ENCODE measurements around the gene PPP1R7.
"Not testable (repeated sequence)": the region's sequence is repeated elsewhere in the genome, so short reads cannot be mapped to it uniquely, and the experiment has no call there.

Gene PPP1R7

DNA sequence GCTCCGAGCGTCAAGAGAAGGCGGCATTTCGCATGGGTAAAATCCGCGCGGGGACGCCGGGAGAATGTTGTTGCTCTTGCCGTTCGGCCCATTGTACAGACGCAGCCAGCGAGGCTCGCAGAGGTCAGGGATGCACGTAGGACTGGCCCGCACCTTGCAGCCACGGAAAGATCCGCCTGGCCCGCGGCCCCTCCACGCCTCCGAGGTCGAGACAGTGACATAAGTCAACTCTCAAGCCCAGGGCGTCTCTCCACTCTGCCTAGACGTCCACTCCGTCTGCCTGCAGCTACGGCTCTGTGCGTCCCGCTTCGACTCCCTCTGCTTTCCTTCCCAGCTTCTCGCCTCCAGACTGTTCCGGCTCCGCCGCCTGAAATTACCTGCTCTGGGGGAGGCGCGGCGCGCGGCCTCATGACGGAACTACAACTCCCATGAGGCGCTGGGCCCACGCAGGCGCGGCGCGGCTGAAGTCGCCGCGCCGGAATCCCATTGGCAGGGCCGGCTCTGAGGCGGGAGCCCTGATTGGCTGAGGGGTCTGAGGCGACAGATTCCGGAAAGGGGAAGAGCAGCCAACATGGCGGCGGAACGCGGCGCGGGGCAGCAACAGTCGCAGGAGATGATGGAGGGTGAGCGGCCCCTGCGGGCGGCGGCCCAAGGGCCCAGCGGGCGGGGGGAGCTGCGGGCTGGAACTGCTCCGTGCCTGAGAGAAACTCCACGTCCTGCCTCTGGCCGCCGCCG lies at the start of gene PPP1R7:
PPP1R7 (plus strand) TSS at position 543 of the 735 bp plus-strand sequence; CDS start at position 572, 29 bp downstream.
- Histone ChIP-seq H3K27ac (peak within 1 kb of the TSS; percentile 67 to 86 (median 78); a peak in 21 of 22 replicates), H3K4me3 (peak within 1 kb of the TSS; percentile 81 to 99 (median 96))

GRCh38 chr2:241102239-241102803 lies 47.9 kb upstream of the PPP1R7 start, which contains the start of gene MTERF4:
TSS of gene MTERF4 (minus strand) at chr2:241102287. CDS start at chr2:241102273, 14 bp downstream.
- no peak for TF ChIP-seq Cebpa-rat (IDR thresholded peaks at IDR 0.05)
- Histone ChIP-seq H3K9me3 (replicated peaks in 1 of 11) (no peaks in the 10 kb centered on the region), H3K36me3 (peaks cover 32 to 47% (median 41%) of the 10 kb centered on the region in 11 experiments), H3K9ac (peak within 1 kb of the TSS; percentile 82 to 96 (median 93)), H3K4me2 (peak within 1 kb of the TSS; percentile 82 to 100 (median 94)), H3K4me3 (peak within 1 kb of the TSS; percentile 71 to 93 (median 84)), H3K27ac (peak within 1 kb of the TSS; percentile 81 to 93 (median 89)), H3K4me1 (peaks cover 27 to 52% (median 44%) of the 10 kb centered on the region in 10 experiments), H3K27me3 (no peaks in the 10 kb centered on the region), H4K20me1 (peaks cover 3 to 26% (median 13%) of the 10 kb centered on the region in 11 experiments; a peak in 9 of 22 replicates)

More for the DNA sequence above, at the start of gene PPP1R7:
- Histone ChIP-seq H3K4me2 (peak within 1 kb of the TSS; percentile 82 to 100 (median 97)), H3K36me3 (peaks cover 3 to 19% (median 12%) of the 10 kb centered on the region in 11 experiments; a peak in 16 of 22 replicates), H4K20me1 (peaks cover 0 to 36% (median 20%) of the 10 kb centered on the region in 11 experiments; a peak in 16 of 22 replicates), H3K9ac (peak within 1 kb of the TSS; percentile 85 to 93 (median 89)), H3K9me3 (replicated peaks in 1 of 11) (no peaks in the 10 kb centered on the region), H3K4me1 (peaks cover 33 to 49% (median 42%) of the 10 kb centered on the region in 10 experiments), H3K27me3 (no peaks in the 10 kb centered on the region)
- no peak for TF ChIP-seq Cebpa-rat (IDR thresholded peaks at IDR 0.05)

- Histone ChIP-seq H3K9me3 (replicated peaks in 1 of 11) (no peaks in the 10 kb centered on the region), H3K4me1 (peaks cover 30 to 61% (median 47%) of the 10 kb centered on the region in 10 experiments), H3K27ac (peak overlapping the region in 6 of 11 experiments; percentile 81 to 93 (median 90); a peak in 7 of 22 replicates), H3K27me3 (no peaks in the 10 kb centered on the region), H3K4me2 (peak overlapping the region; percentile 82 to 98 (median 92)), H3K9ac (peak overlapping the region; percentile 82 to 96 (median 93); a peak in 21 of 22 replicates), H3K4me3 (peak overlapping the region; percentile 71 to 93 (median 84)), H3K36me3 (peaks cover 24 to 47% (median 38%) of the 10 kb centered on the region in 11 experiments), H4K20me1 (peaks cover 0 to 18% (median 8%) of the 10 kb centered on the region in 11 experiments; a peak in 7 of 22 replicates)
- TF ChIP-seq Cebpa-rat (IDR thresholded peaks at IDR 0.05) = no peak
Measured at GRCh38 chr2:241103176-241103595, 47.1 kb upstream of the PPP1R7 start.

DNA sequence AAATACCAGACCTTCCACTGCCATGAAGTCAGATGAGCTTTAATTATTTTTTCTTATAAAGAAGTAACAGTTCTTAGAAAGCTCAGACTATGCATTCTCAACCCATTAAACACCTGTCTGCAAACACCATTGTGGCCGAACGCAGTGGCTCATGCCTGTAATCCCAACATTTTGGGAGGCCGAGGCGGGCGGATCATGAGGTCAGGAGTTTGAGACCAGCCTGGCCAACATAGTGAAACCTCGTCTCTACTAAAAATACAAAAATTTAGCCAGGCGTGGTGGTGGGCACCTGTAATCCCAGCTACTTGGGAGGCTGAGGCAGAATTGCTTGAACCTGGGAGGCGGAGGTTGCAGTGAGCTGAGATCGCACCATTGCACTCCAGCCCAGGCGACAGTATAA lies 45.7 kb upstream of the PPP1R7 start:
- Histone ChIP-seq H3K4me1 (peaks cover 41 to 74% (median 57%) of the 10 kb centered on the region in 10 experiments), H3K36me3 (peaks cover 10 to 37% (median 25%) of the 10 kb centered on the region in 11 experiments)
- not testable (repeated sequence) for H3K27ac ChIP-seq; H3K27me3 ChIP-seq; H3K9me3 ChIP-seq (replicated peaks in 1 of 11); H3K4me3 ChIP-seq; H3K4me2 ChIP-seq; H4K20me1 ChIP-seq; H3K9ac ChIP-seq

DNA sequence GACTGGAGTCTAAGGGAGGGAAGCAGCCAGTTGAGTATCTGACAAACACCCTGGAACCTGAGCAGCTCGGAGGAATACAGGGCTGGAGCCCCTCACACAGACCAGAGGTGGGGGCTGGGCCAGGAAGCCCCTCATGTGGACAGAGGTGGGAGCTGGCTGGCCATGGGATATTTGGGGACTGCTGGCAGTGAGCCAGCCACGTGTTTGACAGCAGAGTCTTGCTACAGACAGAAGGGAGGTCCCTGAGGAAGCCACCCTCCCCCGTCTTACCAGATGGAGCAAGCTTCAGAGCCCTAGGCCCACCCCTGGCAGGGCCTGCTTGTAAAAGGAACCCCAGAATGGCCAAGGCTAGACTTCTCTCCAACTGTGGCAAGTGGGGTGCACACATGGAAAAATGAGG lies 44.6 kb upstream of the PPP1R7 start:
- H3K36me3 ChIP-seq = peaks cover 0 to 27% (median 21%) of the 10 kb centered on the region in 11 experiments; a peak in 13 of 22 replicates
- peaks cover 0 to 2% (median 0%) of the 10 kb centered on the region in 11 experiments; a peak in 2 of 22 replicates for H4K20me1 ChIP-seq
- peak overlapping the region in 8 of 11 experiments; percentile 10 to 65 (median 54); a peak in 16 of 22 replicates for H3K4me2 ChIP-seq
- H3K4me3 ChIP-seq = no peak overlapping the region
- no peak for TF ChIP-seq Cebpa-rat (IDR thresholded peaks at IDR 0.05)
- peak overlapping the region in 4 of 11 experiments; percentile 10 to 52 (median 35); a peak in 4 of 22 replicates for H3K9ac ChIP-seq
- no peaks in the 10 kb centered on the region for H3K27me3 ChIP-seq
- H3K4me1 ChIP-seq = peaks cover 38 to 75% (median 59%) of the 10 kb centered on the region in 10 experiments
- H3K27ac ChIP-seq = peak overlapping the region in 4 of 11 experiments; percentile 39 to 60 (median 53); a peak in 8 of 22 replicates
- H3K9me3 ChIP-seq (replicated peaks in 1 of 11) = no peaks in the 10 kb centered on the region

DNA sequence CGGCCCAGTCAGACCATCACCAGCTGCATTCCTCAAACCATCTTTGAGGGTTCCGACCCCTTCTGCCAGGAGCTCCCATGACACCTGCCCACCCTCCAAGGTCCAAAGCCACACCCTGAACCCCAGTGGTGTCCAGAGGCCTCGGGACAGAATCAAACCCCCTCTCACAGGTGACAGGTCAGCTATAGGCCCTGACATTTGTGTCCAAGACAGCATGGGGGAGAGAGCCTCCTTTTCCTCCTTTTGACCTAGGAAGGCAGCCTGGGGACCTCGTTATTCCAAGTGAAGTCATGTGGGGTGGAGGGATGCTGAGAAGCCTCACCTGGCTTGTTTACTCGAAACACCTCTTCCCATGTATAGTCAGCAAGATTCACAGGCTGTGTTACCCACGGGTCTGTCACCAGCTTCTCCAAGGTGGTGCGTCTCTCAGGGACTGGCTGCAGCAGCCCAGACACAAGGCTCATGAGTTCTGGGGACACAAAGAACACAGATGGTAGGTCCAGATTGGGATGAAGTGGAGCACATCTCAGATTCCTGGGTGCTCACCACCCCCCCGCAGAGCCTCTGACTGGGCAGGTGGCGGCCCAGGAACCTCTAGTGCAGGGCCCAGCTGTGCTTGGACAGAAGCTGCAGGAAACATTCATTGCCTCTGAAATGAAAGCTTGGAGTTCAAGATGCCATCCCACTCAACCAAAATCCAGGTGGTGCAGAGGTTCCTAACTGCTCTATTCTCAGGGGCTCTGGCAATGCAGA lies 43.1 kb upstream of the PPP1R7 start:
- no peaks in the 10 kb centered on the region for H3K27me3 ChIP-seq
- no peak overlapping the region for H3K27ac ChIP-seq
- H3K4me2 ChIP-seq = no peak overlapping the region; a peak in 2 of 22 replicates
- peaks cover 0 to 7% (median 0%) of the 10 kb centered on the region in 11 experiments; a peak in 1 of 22 replicates for H4K20me1 ChIP-seq
- no peaks in the 10 kb centered on the region for H3K9me3 ChIP-seq (replicated peaks in 1 of 11)
- peaks cover 0 to 36% (median 25%) of the 10 kb centered on the region in 11 experiments; a peak in 12 of 22 replicates for H3K36me3 ChIP-seq
- H3K4me3 ChIP-seq = no peak overlapping the region
- H3K4me1 ChIP-seq = peaks cover 34 to 82% (median 63%) of the 10 kb centered on the region in 10 experiments
- TF ChIP-seq Cebpa-rat (IDR thresholded peaks at IDR 0.05) = no peak
- H3K9ac ChIP-seq = no peak overlapping the region

GRCh38 chr2:241108271-241109209 lies 41.7 kb upstream of the PPP1R7 start:
- H4K20me1 ChIP-seq = peaks cover 0 to 7% (median 0%) of the 10 kb centered on the region in 11 experiments; a peak in 1 of 22 replicates
- H3K9ac ChIP-seq = peak overlapping the region in 1 of 11 experiments; percentile 18; a peak in 2 of 22 replicates
- peak overlapping the region in 10 of 11 experiments; percentile 22 to 73 (median 58); a peak in 18 of 22 replicates for H3K27ac ChIP-seq
- no peak for TF ChIP-seq Cebpa-rat (IDR thresholded peaks at IDR 0.05)
- H3K9me3 ChIP-seq (replicated peaks in 1 of 11) = no peaks in the 10 kb centered on the region
- peaks cover 26 to 77% (median 56%) of the 10 kb centered on the region in 10 experiments for H3K4me1 ChIP-seq
- peak overlapping the region; percentile 46 to 81 (median 63) for H3K4me2 ChIP-seq
- H3K4me3 ChIP-seq = no peak overlapping the region
- H3K36me3 ChIP-seq = peaks cover 0 to 49% (median 28%) of the 10 kb centered on the region in 11 experiments; a peak in 14 of 22 replicates
- H3K27me3 ChIP-seq = no peaks in the 10 kb centered on the region
